Muscle layer of duodenum (tissue), 2 donors: ENCODE data around the gene CTIF.

Source experiments
- H3K27ac ChIP-seq: one replicate; pipeline ENCODE4 v1.7.0; 2013; ENCODE audit warnings: mild to moderate bottlenecking, low read length
- H3K27me3 ChIP-seq: one replicate; pipeline ENCODE4 v1.7.0; 2013; ENCODE audit warnings: low read depth, mild to moderate bottlenecking, control low read depth, low read length
- H3K36me3 ChIP-seq, 2 donors: one replicate each; pipeline ENCODE4 v1.7.0; 2013; ENCODE audit warnings: low read length in 2 of 2, control low read depth in 1 of 2, mild to moderate bottlenecking in 1 of 2; ENCODE audit not compliant: insufficient read depth in 2 of 2, control insufficient read depth in 1 of 2
- H3K4me1 ChIP-seq, 2 donors: one replicate each; pipeline ENCODE4 v1.7.0; 2013; ENCODE audit warnings: low read length in 2 of 2, mild to moderate bottlenecking in 2 of 2, control low read depth in 1 of 2, moderate library complexity in 1 of 2; ENCODE audit not compliant: insufficient read depth in 2 of 2, control insufficient read depth in 1 of 2
- H3K4me3 ChIP-seq, 2 donors: one replicate each; pipeline ENCODE4 v1.7.0; 2013; ENCODE audit warnings: low read length in 2 of 2, low read depth in 1 of 2, mild to moderate bottlenecking in 1 of 2
- H3K9me3 ChIP-seq, 2 donors: one replicate each; pipeline ENCODE4 v1.7.0; 2013; ENCODE audit warnings: low read length in 2 of 2, control low read depth in 1 of 2, mild to moderate bottlenecking in 1 of 2; ENCODE audit not compliant: control insufficient read depth in 1 of 2
- donor health status: healthy.

Gene CTIF

DNA sequence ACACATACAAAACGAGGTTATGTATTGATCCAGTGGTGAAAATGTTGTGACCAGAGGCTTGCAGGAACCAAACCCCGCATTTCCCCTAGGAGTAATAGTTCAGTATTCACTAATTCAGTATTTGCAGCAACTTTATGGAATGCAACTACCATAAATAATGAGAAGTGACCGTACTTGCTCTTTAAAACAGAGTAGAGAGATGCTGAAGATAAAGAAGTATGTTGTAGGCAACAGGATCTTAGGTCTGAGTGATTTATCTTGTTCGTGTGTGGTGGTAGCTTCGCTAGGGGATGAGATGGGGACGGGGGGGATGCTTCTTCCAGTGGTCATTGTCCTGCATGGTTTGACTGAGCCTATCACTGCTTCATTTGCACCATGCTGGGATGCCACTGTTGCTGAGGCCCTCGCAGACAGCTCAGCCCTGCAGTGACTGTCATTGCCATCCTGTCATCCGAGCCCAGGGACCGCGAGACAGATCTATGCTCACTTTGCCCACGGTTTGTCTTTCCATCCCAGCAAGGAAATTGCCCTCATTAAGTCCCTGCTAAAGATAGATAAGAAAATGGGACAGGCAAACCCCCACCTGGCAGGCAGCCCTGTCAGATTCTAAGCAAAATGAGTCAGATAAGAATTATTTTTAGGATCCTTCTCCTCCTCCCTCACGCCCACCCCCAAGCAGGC, 181.3 kb downstream of the CTIF start:
- Histone ChIP-seq H3K9me3 (no peaks in the 10 kb centered on the region), H3K4me3 (no peak overlapping the region)

DNA sequence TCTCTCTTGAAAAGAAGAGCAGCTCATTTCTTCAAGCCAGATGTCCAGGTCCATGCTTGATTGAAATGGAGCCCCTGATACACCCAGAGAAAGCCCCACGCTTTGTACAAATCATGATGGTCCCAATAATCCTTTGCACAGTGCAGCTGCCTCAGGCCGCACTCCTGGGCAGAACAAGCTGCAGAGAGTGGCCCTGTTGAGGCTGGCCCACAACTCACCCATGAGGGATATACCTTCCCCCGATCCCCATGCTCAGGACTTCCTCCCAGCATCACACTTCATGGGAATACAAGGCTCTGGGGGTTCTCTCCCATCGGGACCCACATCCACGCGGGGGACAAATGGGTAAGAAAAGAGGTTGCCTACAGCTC, 181.8 kb downstream of the CTIF start:
- peaks cover 0 to 9% of the 10 kb centered on the region in 2 donors for H3K4me1 ChIP-seq
- H3K4me3 ChIP-seq = no peak overlapping the region
- H3K27ac ChIP-seq = no peak overlapping the region
- H3K36me3 ChIP-seq = no peaks in the 10 kb centered on the region
- no peaks in the 10 kb centered on the region for H3K27me3 ChIP-seq
- no peaks in the 10 kb centered on the region for H3K9me3 ChIP-seq

More for the DNA sequence above, 181.3 kb downstream of the CTIF start:
- Histone ChIP-seq H3K27ac (no peak overlapping the region), H3K4me1 (peaks cover 0 to 9% of the 10 kb centered on the region in 2 donors), H3K36me3 (no peaks in the 10 kb centered on the region), H3K27me3 (no peaks in the 10 kb centered on the region)

DNA sequence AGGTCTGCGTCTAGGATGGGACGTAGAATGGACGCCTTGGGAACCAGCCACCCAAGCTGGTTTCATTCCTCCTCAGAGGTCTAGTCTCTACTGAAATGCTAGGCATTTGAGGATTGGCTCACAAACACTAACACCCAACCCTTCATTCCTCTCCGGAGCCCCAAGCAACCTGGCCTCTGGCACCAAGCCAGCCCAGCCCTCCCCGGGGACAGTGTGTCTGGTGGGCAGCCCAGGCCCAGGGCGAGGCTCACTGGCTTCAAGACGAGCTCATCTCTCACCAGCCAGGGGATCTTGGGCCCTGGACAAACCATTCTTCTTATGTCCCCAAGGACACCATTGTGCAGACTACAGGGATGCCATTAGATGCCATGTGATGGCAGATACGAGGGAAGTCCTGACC, 182.5 kb downstream of the CTIF start:
- Histone ChIP-seq H3K9me3 (no peaks in the 10 kb centered on the region), H3K27ac (no peak overlapping the region), H3K4me1 (peaks cover 0 to 9% of the 10 kb centered on the region in 2 donors)

DNA sequence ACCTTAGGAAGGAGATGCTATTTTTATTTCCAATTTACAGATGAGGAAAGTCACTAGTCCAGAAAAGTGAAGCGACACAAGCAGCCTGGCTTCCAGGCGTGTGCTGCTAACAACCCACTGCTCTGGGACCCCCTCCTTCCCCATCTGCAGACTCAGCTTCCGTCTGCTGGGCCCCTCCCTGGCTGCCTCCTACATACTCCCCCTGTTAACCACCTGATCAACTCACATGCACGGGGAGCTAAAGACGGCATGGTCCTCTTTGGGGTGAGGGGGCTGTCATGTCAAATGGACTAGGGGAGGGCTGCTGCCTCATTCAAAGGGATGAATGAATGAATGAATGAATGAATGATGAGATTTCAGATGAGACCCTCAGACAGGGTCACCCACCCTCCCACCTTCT, 184.2 kb downstream of the CTIF start:
- H3K9me3 ChIP-seq = peaks cover 0 to 6% of the 10 kb centered on the region in 2 donors
- H3K36me3 ChIP-seq = no peaks in the 10 kb centered on the region
- H3K4me1 ChIP-seq = peaks cover 0 to 17% of the 10 kb centered on the region in 2 donors
- H3K4me3 ChIP-seq = no peak overlapping the region
- H3K27me3 ChIP-seq = no peaks in the 10 kb centered on the region
- H3K27ac ChIP-seq = no peak overlapping the region

More for the DNA sequence above, 182.5 kb downstream of the CTIF start:
- H3K36me3 ChIP-seq = no peaks in the 10 kb centered on the region
- no peak overlapping the region for H3K4me3 ChIP-seq
- no peaks in the 10 kb centered on the region for H3K27me3 ChIP-seq

DNA sequence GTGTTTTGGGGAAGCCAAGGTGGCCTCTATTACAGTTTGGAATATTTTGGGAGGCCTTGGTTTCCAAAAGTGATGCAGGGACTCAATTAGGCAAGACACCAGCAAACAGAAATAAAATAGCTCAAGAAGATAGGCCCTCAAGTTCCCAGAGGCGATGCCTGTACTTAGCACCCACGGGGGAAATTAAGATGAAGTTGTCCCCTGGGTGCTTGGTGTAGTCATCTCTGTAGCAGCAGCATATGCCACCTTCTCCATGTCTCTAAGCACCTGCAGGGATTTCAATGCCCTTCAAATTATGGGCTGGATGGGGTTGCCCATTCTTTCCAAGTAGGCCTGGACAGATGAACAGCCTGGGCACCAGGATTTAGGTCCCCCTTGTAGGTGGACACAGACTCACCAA, 185.0 kb downstream of the CTIF start:
- H3K36me3 ChIP-seq = no peaks in the 10 kb centered on the region
- peaks cover 0 to 6% of the 10 kb centered on the region in 2 donors for H3K9me3 ChIP-seq
- H3K27me3 ChIP-seq = no peaks in the 10 kb centered on the region
- no peak overlapping the region for H3K4me3 ChIP-seq
- no peak overlapping the region for H3K27ac ChIP-seq
- H3K4me1 ChIP-seq = peaks cover 0 to 20% of the 10 kb centered on the region in 2 donors

DNA sequence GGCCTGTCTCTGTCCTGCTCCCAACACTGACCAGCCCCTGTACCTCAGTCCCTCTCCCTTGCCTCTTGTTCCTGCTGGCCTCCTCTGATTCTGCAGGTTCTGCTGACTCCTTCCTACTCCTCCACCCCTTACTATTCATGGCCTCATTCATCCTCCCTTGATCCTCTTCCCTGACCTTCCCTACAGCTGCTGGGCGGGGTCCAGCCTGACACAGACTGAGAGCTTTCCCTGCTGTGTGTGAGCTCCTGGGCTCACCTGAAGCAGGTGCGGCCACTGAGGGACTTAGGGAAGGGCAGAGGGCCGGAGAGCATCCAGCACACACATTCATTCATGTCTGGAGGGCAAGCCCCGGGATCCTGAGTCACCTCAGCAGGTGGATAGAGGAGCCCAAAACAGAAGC, 185.6 kb downstream of the CTIF start:
- Histone ChIP-seq H3K9me3 (peaks cover 0 to 6% of the 10 kb centered on the region in 2 donors), H3K36me3 (no peaks in the 10 kb centered on the region), H3K4me1 (peaks cover 0 to 20% of the 10 kb centered on the region in 2 donors), H3K27ac (no peak overlapping the region), H3K27me3 (no peaks in the 10 kb centered on the region), H3K4me3 (no peak overlapping the region)

DNA sequence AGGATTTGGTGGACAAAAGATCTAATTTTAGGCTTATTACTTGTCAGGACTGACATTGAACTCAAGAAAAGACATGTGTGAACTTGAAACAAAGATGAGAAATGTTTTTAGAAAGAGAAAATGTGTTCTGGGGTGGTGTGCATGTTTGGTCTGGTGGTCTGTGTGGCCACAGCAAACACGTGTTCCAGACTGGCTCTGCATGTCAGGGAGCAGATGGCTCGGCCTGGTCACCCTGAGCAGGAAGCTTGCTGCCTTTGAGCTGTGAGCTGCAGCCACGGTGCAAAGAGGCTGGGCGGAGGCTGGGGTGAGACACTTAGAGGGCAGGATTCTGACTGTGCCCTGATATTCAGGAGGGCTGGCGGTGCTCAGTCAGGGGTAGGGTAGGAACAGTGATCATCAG, 186.1 kb downstream of the CTIF start:
- H3K36me3 ChIP-seq = no peaks in the 10 kb centered on the region
- no peak overlapping the region for H3K27ac ChIP-seq
- peaks cover 0 to 6% of the 10 kb centered on the region in 2 donors for H3K9me3 ChIP-seq
- no peaks in the 10 kb centered on the region for H3K27me3 ChIP-seq
- no peak overlapping the region for H3K4me3 ChIP-seq
- peaks cover 0 to 20% of the 10 kb centered on the region in 2 donors for H3K4me1 ChIP-seq

DNA sequence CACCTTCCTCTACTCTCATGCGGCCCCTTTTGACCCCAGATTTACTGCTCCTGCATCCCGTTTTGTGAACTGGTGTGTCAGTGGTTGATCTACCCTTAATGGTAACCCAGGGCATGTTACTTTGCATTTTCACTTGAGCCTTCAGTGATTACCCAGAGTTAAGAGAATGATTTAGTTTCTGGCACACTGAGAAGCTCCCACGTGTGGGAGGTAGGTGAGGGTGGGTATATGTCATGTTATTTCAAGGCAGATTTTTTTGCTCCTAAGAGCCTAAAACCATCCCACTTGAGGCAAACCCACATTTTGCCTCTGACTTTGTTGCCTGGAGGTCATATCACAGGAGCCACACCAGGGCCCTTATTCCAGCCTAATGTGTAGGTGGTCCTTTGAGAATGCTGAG, 186.7 kb downstream of the CTIF start:
- H3K27me3 ChIP-seq = no peaks in the 10 kb centered on the region
- H3K9me3 ChIP-seq = peaks cover 0 to 6% of the 10 kb centered on the region in 2 donors
- H3K4me1 ChIP-seq = peaks cover 0 to 13% of the 10 kb centered on the region in 2 donors
- no peaks in the 10 kb centered on the region for H3K36me3 ChIP-seq
- H3K27ac ChIP-seq = no peak overlapping the region
- no peak overlapping the region for H3K4me3 ChIP-seq

DNA sequence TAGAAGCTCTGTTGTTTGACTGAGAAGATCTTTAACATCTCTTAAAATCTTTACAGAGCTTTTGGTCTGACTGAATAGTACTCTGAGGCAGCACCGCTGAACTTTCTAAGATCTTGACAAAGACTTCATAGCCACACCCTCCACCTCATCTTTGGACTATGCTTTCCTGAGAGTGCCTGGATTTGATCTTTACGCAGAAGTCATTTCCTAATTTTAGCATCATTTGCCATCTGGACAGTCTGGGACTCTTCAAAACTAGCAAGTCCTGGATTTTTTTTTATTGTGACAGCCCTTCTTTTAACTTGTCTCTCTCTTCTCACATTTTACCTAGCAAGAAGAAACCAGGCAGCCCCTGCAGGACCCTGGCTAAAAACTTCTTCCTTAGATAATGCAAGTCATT, 188.8 kb downstream of the CTIF start:
- Histone ChIP-seq H3K36me3 (no peaks in the 10 kb centered on the region), H3K27me3 (no peaks in the 10 kb centered on the region), H3K4me1 (peaks cover 0 to 11% of the 10 kb centered on the region in 2 donors), H3K4me3 (no peak overlapping the region), H3K9me3 (peaks cover 0 to 6% of the 10 kb centered on the region in 2 donors), H3K27ac (peak overlapping the region; percentile 82)

DNA sequence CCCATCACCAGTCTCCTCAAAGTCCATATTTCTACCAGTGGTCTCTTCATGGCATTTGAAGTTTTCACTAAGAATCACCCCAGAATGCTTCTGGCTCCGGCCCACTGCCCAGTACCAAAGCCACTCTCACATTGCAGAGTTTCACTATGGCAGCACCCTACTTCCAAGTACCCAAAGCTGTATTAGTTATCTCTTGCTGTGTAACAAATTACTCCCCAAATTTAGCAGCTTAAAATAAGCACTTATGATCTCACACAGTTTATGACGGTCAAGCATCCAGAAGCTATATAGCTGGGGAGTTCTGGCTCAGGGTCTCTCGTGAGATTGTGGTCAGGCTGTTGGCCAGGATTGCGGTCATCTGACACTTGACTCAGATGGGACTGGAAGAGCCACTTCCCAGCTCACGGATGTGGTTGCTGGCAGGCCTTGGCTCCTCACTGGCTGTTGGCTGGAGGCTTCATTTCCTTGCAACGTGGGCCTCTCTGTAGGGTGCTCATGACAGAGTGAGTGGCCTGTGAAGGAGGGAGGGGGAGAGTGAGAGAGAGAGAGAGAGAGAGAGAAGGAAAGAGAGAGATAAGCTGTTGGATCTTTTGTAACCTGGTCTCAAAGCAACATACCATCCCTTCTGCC, 189.5 kb downstream of the CTIF start:
- Histone ChIP-seq H3K9me3 (peaks cover 0 to 6% of the 10 kb centered on the region in 2 donors), H3K4me1 (peaks cover 0 to 11% of the 10 kb centered on the region in 2 donors), H3K27me3 (no peaks in the 10 kb centered on the region), H3K36me3 (no peaks in the 10 kb centered on the region), H3K4me3 (no peak overlapping the region), H3K27ac (peak overlapping the region; percentile 82)

DNA sequence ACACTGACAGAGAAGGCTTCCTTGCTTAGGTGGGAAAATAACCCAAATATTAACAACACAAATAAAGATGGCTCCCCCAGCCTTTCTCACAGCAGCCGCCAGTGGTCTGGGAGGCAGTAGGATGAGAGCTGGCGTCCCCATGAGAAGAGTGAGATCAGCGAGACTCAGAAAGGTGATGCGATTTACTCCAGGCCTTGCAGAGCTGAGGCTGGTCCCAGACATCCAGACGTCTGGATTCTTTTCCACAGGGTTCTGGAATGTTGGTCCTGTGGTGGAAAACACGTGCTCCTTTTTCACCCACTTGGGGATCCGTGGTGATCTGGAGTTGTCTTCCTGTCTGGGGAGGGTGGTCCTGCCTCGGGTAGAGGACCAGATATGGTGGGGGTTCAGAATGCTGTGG, 190.6 kb downstream of the CTIF start:
- Histone ChIP-seq H3K27me3 (no peaks in the 10 kb centered on the region), H3K4me3 (no peak overlapping the region), H3K27ac (no peak overlapping the region), H3K4me1 (peaks cover 0 to 11% of the 10 kb centered on the region in 2 donors), H3K9me3 (peaks cover 0 to 6% of the 10 kb centered on the region in 2 donors), H3K36me3 (no peaks in the 10 kb centered on the region)
